ENCODE results near the gene PAX2.

Gene PAX2

GRCh38 chr10:100817268-100817839, 72.0 kb downstream of the PAX2 start:
- DNase-seq (ENCODE audit: low spot score), result no peak

GRCh38 chr10:100819424-100819823, 74.0 kb downstream of the PAX2 start:
- DNase-seq (ENCODE audit: low spot score), result no peak

GRCh38 chr10:100823194-100823593, 77.8 kb downstream of the PAX2 start:
- no peak for DNase-seq (ENCODE audit: low spot score)

- no peak for DNase-seq (ENCODE audit: low spot score)
These were observed 79.5 kb downstream of the PAX2 start for GRCh38 chr10:100824886-100825285.

GRCh38 chr10:100825325-100825875, 80.0 kb downstream of the PAX2 start:
- no peak for DNase-seq (ENCODE audit: low spot score)

- DNase-seq (ENCODE audit: low spot score), result no peak
These were observed 80.8 kb downstream of the PAX2 start for GRCh38 chr10:100826031-100826651.

GRCh38 chr10:100826661-100826982, 81.2 kb downstream of the PAX2 start:
- DNase-seq (ENCODE audit: low spot score), result no peak

GRCh38 chr10:100826983-100827818, 81.8 kb downstream of the PAX2 start:
- no peak for DNase-seq (ENCODE audit: low spot score)

GRCh38 chr10:100827819-100828737, 82.7 kb downstream of the PAX2 start:
- no peak for DNase-seq (ENCODE audit: low spot score)

- DNase-seq (ENCODE audit: low spot score), result no peak
These were observed 83.3 kb downstream of the PAX2 start for GRCh38 chr10:100828738-100829096.

- DNase-seq (ENCODE audit: low spot score), result no peak
These were observed 83.9 kb downstream of the PAX2 start for GRCh38 chr10:100829097-100829870.

- DNase-seq (ENCODE audit: low spot score), result no peak
These were observed 84.7 kb downstream of the PAX2 start for GRCh38 chr10:100829933-100830727.

GRCh38 chr10:100830728-100831111, 85.3 kb downstream of the PAX2 start:
- no peak for DNase-seq (ENCODE audit: low spot score)

- DNase-seq (ENCODE audit: low spot score), result no peak
These were observed 86.4 kb downstream of the PAX2 start for GRCh38 chr10:100831742-100832141.

- DNase-seq (ENCODE audit: low spot score), result no peak
These were observed 90.4 kb downstream of the PAX2 start for GRCh38 chr10:100835810-100836209.

- DNase-seq (ENCODE audit: low spot score), result no peak
These were observed 91.5 kb downstream of the PAX2 start for GRCh38 chr10:100836891-100837290.

- no peak for DNase-seq (ENCODE audit: low spot score)
These were observed 91.9 kb downstream of the PAX2 start for GRCh38 chr10:100837300-100837699.

GRCh38 chr10:100838986-100839385, 93.6 kb downstream of the PAX2 start:
- no peak for DNase-seq (ENCODE audit: low spot score)

- no peak for DNase-seq (ENCODE audit: low spot score)
These were observed 96.1 kb downstream of the PAX2 start for GRCh38 chr10:100841528-100841927.

- DNase-seq (ENCODE audit: low spot score), result no peak
These were observed 102.1 kb downstream of the PAX2 start for GRCh38 chr10:100847440-100847839.

Measured in putamen (tissue), 1 donor.